ENCODE measurements around the gene SEMA6A. TPM values are rescaled to one million over a fixed set of nuclear protein-coding genes. Genes with fewer than 3 reads are reported as not detected.

SEMA6A gene
- total RNA-seq, 1 donor, result 0.21 TPM

- H3K4me1 ChIP-seq (ENCODE audit: insufficient read depth, low read length), result no peaks in the 10 kb centered on the region
- H3K9me3 ChIP-seq (ENCODE audit: low read depth, low read length), result no peaks in the 10 kb centered on the region
- peaks cover 18% of the 10 kb centered on the region for H3K27me3 ChIP-seq (ENCODE audit: insufficient read depth, low read length)
- no peak overlapping the region for H3K4me3 ChIP-seq (ENCODE audit: low read length)
Measured at GRCh38 chr5:116583085-116583861, 8.7 kb upstream of the SEMA6A start.

GRCh38 chr5:116581910-116582309 is 7.3 kb upstream of the SEMA6A start:
- Histone ChIP-seq H3K4me1 (ENCODE audit: insufficient read depth, low read length) (no peaks in the 10 kb centered on the region), H3K27me3 (ENCODE audit: insufficient read depth, low read length) (peaks cover 27% of the 10 kb centered on the region), H3K4me3 (ENCODE audit: low read length) (no peak overlapping the region), H3K9me3 (ENCODE audit: low read depth, low read length) (no peaks in the 10 kb centered on the region)

- H3K9me3 ChIP-seq (ENCODE audit: low read depth, low read length), result no peaks in the 10 kb centered on the region
- peaks cover 15% of the 10 kb centered on the region for H3K4me1 ChIP-seq (ENCODE audit: insufficient read depth, low read length)
- H3K27me3 ChIP-seq (ENCODE audit: insufficient read depth, low read length), result peaks cover 51% of the 10 kb centered on the region
- H3K4me3 ChIP-seq (ENCODE audit: low read length), result no peak overlapping the region
Measured at GRCh38 chr5:116579144-116579543, 4.5 kb upstream of the SEMA6A start.

- peaks cover 53% of the 10 kb centered on the region for H3K27me3 ChIP-seq (ENCODE audit: insufficient read depth, low read length)
- peaks cover 19% of the 10 kb centered on the region for H3K4me1 ChIP-seq (ENCODE audit: insufficient read depth, low read length)
- no peak overlapping the region for H3K4me3 ChIP-seq (ENCODE audit: low read length)
- no peaks in the 10 kb centered on the region for H3K9me3 ChIP-seq (ENCODE audit: low read depth, low read length)
Measured at GRCh38 chr5:116578676-116579075, 4.1 kb upstream of the SEMA6A start.

- Histone ChIP-seq H3K9me3 (ENCODE audit: low read depth, low read length) (no peaks in the 10 kb centered on the region), H3K4me1 (ENCODE audit: insufficient read depth, low read length) (peaks cover 32% of the 10 kb centered on the region), H3K27me3 (ENCODE audit: insufficient read depth, low read length) (peaks cover 65% of the 10 kb centered on the region), H3K4me3 (ENCODE audit: low read length) (no peak overlapping the region)
Measured at GRCh38 chr5:116577064-116577788, 2.6 kb upstream of the SEMA6A start.

GRCh38 chr5:116576053-116576713 is 1.6 kb upstream of the SEMA6A start:
- Histone ChIP-seq H3K4me1 (ENCODE audit: insufficient read depth, low read length) (peaks cover 32% of the 10 kb centered on the region), H3K9me3 (ENCODE audit: low read depth, low read length) (no peaks in the 10 kb centered on the region), H3K4me3 (ENCODE audit: low read length) (no peak overlapping the region), H3K27me3 (ENCODE audit: insufficient read depth, low read length) (peaks cover 71% of the 10 kb centered on the region)

GRCh38 chr5:116575326-116576052 is 866 bp upstream of the SEMA6A start:
- no peak overlapping the region for H3K4me3 ChIP-seq (ENCODE audit: low read length)
- H3K4me1 ChIP-seq (ENCODE audit: insufficient read depth, low read length), result peaks cover 32% of the 10 kb centered on the region
- H3K27me3 ChIP-seq (ENCODE audit: insufficient read depth, low read length), result peaks cover 75% of the 10 kb centered on the region
- no peaks in the 10 kb centered on the region for H3K9me3 ChIP-seq (ENCODE audit: low read depth, low read length)

GRCh38 chr5:116573702-116574366 is 789 bp downstream of the SEMA6A start:
- no peaks in the 10 kb centered on the region for H3K9me3 ChIP-seq (ENCODE audit: low read depth, low read length)
- no peak overlapping the region for H3K4me3 ChIP-seq (ENCODE audit: low read length)
- peaks cover 32% of the 10 kb centered on the region for H3K4me1 ChIP-seq (ENCODE audit: insufficient read depth, low read length)
- peaks cover 89% of the 10 kb centered on the region for H3K27me3 ChIP-seq (ENCODE audit: insufficient read depth, low read length)

GRCh38 chr5:116573279-116573701 is 1.3 kb downstream of the SEMA6A start:
- Histone ChIP-seq H3K4me1 (ENCODE audit: insufficient read depth, low read length) (peaks cover 32% of the 10 kb centered on the region), H3K4me3 (ENCODE audit: low read length) (no peak overlapping the region), H3K9me3 (ENCODE audit: low read depth, low read length) (no peaks in the 10 kb centered on the region), H3K27me3 (ENCODE audit: insufficient read depth, low read length) (peaks cover 90% of the 10 kb centered on the region)

- Histone ChIP-seq H3K9me3 (ENCODE audit: low read depth, low read length) (no peaks in the 10 kb centered on the region), H3K4me1 (ENCODE audit: insufficient read depth, low read length) (peaks cover 32% of the 10 kb centered on the region), H3K27me3 (ENCODE audit: insufficient read depth, low read length) (peaks cover 92% of the 10 kb centered on the region), H3K4me3 (ENCODE audit: low read length) (no peak overlapping the region)
Measured at GRCh38 chr5:116572350-116573278, 2.0 kb downstream of the SEMA6A start.

- no peak overlapping the region for H3K4me3 ChIP-seq (ENCODE audit: low read length)
- peaks cover 32% of the 10 kb centered on the region for H3K4me1 ChIP-seq (ENCODE audit: insufficient read depth, low read length)
- no peaks in the 10 kb centered on the region for H3K9me3 ChIP-seq (ENCODE audit: low read depth, low read length)
- H3K27me3 ChIP-seq (ENCODE audit: insufficient read depth, low read length), result peaks cover 84% of the 10 kb centered on the region
Measured at GRCh38 chr5:116571568-116572349, 2.9 kb downstream of the SEMA6A start.

GRCh38 chr5:116569999-116570398 is 4.6 kb downstream of the SEMA6A start:
- H3K4me3 ChIP-seq (ENCODE audit: low read length), result no peak overlapping the region
- H3K27me3 ChIP-seq (ENCODE audit: insufficient read depth, low read length), result peaks cover 68% of the 10 kb centered on the region
- peaks cover 21% of the 10 kb centered on the region for H3K4me1 ChIP-seq (ENCODE audit: insufficient read depth, low read length)
- H3K9me3 ChIP-seq (ENCODE audit: low read depth, low read length), result no peaks in the 10 kb centered on the region

- Histone ChIP-seq H3K4me3 (ENCODE audit: low read length) (no peak overlapping the region), H3K27me3 (ENCODE audit: insufficient read depth, low read length) (peaks cover 41% of the 10 kb centered on the region), H3K4me1 (ENCODE audit: insufficient read depth, low read length) (no peaks in the 10 kb centered on the region), H3K9me3 (ENCODE audit: low read depth, low read length) (no peaks in the 10 kb centered on the region)
Measured at GRCh38 chr5:116567106-116567505, 7.5 kb downstream of the SEMA6A start.
